LoVo (cell line): ENCODE measurements around the gene SOCS3.

Experiments
- DNase-seq: peaks from one replicate; pipeline ENCODE4 v3.0.0-alpha.2; 2016; ENCODE audit warnings: low spot score

The SOCS3 gene

GRCh38 chr17:78390241-78391050 lies 30.6 kb upstream of the SOCS3 start:
- DNase-seq: peak; percentile 11

- no peak for DNase-seq
Observed at GRCh38 chr17:78387977-78388941, 28.4 kb upstream of the SOCS3 start.

- DNase-seq: no peak
Observed at GRCh38 chr17:78384479-78385175, 24.8 kb upstream of the SOCS3 start.

GRCh38 chr17:78383725-78384471 lies 24.0 kb upstream of the SOCS3 start:
- no peak for DNase-seq

- no peak for DNase-seq
Observed at GRCh38 chr17:78381601-78382232, 21.8 kb upstream of the SOCS3 start.

- DNase-seq: no peak
Observed at GRCh38 chr17:78380370-78380769, 20.5 kb upstream of the SOCS3 start.

GRCh38 chr17:78379131-78379491 lies 19.2 kb upstream of the SOCS3 start:
- DNase-seq: no peak

- DNase-seq: peak; percentile 76
Observed at GRCh38 chr17:78378225-78379130, 18.6 kb upstream of the SOCS3 start, which contains the start of gene PGS1. Gene PGS1 (plus strand): TSS chr17:78378649. CDS start chr17:78378666, 17 bp downstream.

- DNase-seq: no peak
Observed at GRCh38 chr17:78377858-78378224, 18.0 kb upstream of the SOCS3 start.

GRCh38 chr17:78376161-78376560 lies 16.3 kb upstream of the SOCS3 start:
- DNase-seq: no peak

GRCh38 chr17:78375401-78376151 lies 15.7 kb upstream of the SOCS3 start:
- no peak for DNase-seq

- DNase-seq: no peak
Observed at GRCh38 chr17:78374631-78375274, 14.9 kb upstream of the SOCS3 start.

- no peak for DNase-seq
Observed at GRCh38 chr17:78374189-78374588, 14.3 kb upstream of the SOCS3 start.

GRCh38 chr17:78372841-78373240 lies 13.0 kb upstream of the SOCS3 start:
- no peak for DNase-seq

GRCh38 chr17:78371056-78371455 lies 11.2 kb upstream of the SOCS3 start:
- no peak for DNase-seq

GRCh38 chr17:78369791-78370381 lies 10.0 kb upstream of the SOCS3 start:
- DNase-seq: no peak

- no peak for DNase-seq
Observed at GRCh38 chr17:78368854-78369495, 9.1 kb upstream of the SOCS3 start.

- no peak for DNase-seq
Observed at GRCh38 chr17:78368348-78368747, 8.5 kb upstream of the SOCS3 start.
